Activated CD4-positive, alpha-beta T cell treated with anti-CD3 and anti-CD28 coated beads for 36 hours (primary cell): ENCODE measurements around the gene SCAF11. TPM values are rescaled to one million over a fixed set of nuclear protein-coding genes. Genes with fewer than 3 reads are reported as not detected.
"Not testable (repeated sequence)": the region's sequence is repeated elsewhere in the genome, so short reads cannot be mapped to it uniquely, and the experiment has no call there.

Experiments
- ATAC-seq: fragments of 200-7000 bp; cut with Tn5 transposase; one replicate; pipeline ENCODE4 v1.10.0; 2021; ENCODE audit warnings: mild to moderate bottlenecking, moderate library complexity
- CTCF ChIA-PET: fragments of 350-600 bp; sonication (Branson Sonifier 250); formaldehyde crosslinking; loops from one replicate; lab custom pipeline; 2021; ENCODE audit warnings: antibody characterized with exemption; lab: Charles Lee
- POLR2A ChIA-PET: fragments of 350-600 bp; sonication (Branson Sonifier 250); formaldehyde crosslinking; loops from one replicate; lab custom pipeline; 2021; ENCODE audit warnings: antibody characterized with exemption, inconsistent platforms; lab: Charles Lee
- DNase-seq: peaks from one replicate; pipeline ENCODE4 v3.0.0-alpha.2; 2020
- H3K27ac Mint-ChIP-seq: one replicate; pipeline ENCODE4 v1.8.0; 2021; ENCODE audit warnings: mixed read lengths
- H3K27me3 Mint-ChIP-seq: one replicate; pipeline ENCODE4 v1.8.0; 2021; ENCODE audit warnings: mixed read lengths
- H3K36me3 Mint-ChIP-seq: one replicate; pipeline ENCODE4 v1.8.0; 2021; ENCODE audit warnings: low read depth, mixed read lengths
- H3K4me1 Mint-ChIP-seq: one replicate; pipeline ENCODE4 v1.8.0; 2021; ENCODE audit warnings: mixed read lengths
- H3K4me3 Mint-ChIP-seq: one replicate; pipeline ENCODE4 v1.8.0; 2021; ENCODE audit warnings: mild to moderate bottlenecking, moderate library complexity, mixed read lengths
- H3K9me3 Mint-ChIP-seq: one replicate; pipeline ENCODE4 v1.8.0; 2021; ENCODE audit warnings: low read depth, mixed read lengths
- intact Hi-C, 2 experiments: fragments of 100-400 bp; cut with DNase I in 1 of 2; cut with micrococcal nuclease in 1 of 2; formaldehyde crosslinking; loops; one replicate each; pipeline versions ENCODE4 v1.14.2 to v1.15.1; 2022 to 2024; cut with DNase I, micrococcal nuclease
- total RNA-seq, 2 experiments: library from RNA; stranded (reverse); gene quantifications; one replicate each; pipeline ENCODE4 v1.2.3, GENCODE V29; 2021

Gene SCAF11
- 100 to 1,000 TPM; 132 to 145 TPM for total RNA-seq

GRCh38 chr12:45990468-45991283 is at the start of gene SCAF11:
TSS of gene SCAF11 (minus strand) at chr12:45990574. CDS start at chr12:45964167, 26,407 bp downstream.
- peak within 1 kb of the TSS; percentile 100 for H3K27ac Mint-ChIP-seq
- POLR2A ChIA-PET, result interaction anchor here (0.6 to 2.3 kb wide), 7 partner anchors 226 to 772 kb away, joined by 3 to 8 read pairs (median 4); no protein-coding TSS in a partner anchor

GRCh38 chr12:46037066-46037465 is 46.7 kb upstream of the SCAF11 start:
- CTCF ChIA-PET, H3K36me3 Mint-ChIP-seq: not testable (repeated sequence)

More at GRCh38 chr12:45990468-45991283, at the start of gene SCAF11:
- Mint-ChIP-seq H3K4me3 (peak within 1 kb of the TSS; percentile 93), H3K36me3 (peaks cover 24% of the 10 kb centered on the region), H3K27me3 (no peaks in the 10 kb centered on the region), H3K4me1 (peaks cover 34% of the 10 kb centered on the region), H3K9me3 (no peaks in the 10 kb centered on the region)
- DNase-seq (peak; percentile 100), ATAC-seq (peak; percentile 79)
- intact Hi-C loops, result loop anchor here (1.0 to 10.0 kb wide), 17 partner anchors 82 to 1224 kb away; partner anchors contain the start of genes SLC38A2 (in 2 of the 2) and ARID2 (in 1 of the 2)
- CTCF ChIA-PET, result interaction anchor here (0.6 to 1.8 kb wide), 18 partner anchors 10 to 1320 kb away, joined by 3 to 6 read pairs (median 3); no protein-coding TSS in a partner anchor

GRCh38 chr12:46027172-46027571 is 36.8 kb upstream of the SCAF11 start:
- H3K27me3 Mint-ChIP-seq, result peaks cover 12% of the 10 kb centered on the region
- H3K27ac Mint-ChIP-seq, result no peak overlapping the region
- POLR2A ChIA-PET, result no interaction called here
- DNase-seq, result no peak
- peaks cover 5% of the 10 kb centered on the region for H3K36me3 Mint-ChIP-seq
- no peaks in the 10 kb centered on the region for H3K4me1 Mint-ChIP-seq
- intact Hi-C loops, result no loop called here
- CTCF ChIA-PET, result interaction anchor here (0.6 to 1.0 kb wide), 2 partner anchors 282 to 483 kb away, joined by 3 to 6 read pairs; no protein-coding TSS in a partner anchor
- no peak for ATAC-seq
- peaks cover 26% of the 10 kb centered on the region for H3K9me3 Mint-ChIP-seq
- no peak overlapping the region for H3K4me3 Mint-ChIP-seq

More at GRCh38 chr12:46037066-46037465, 46.7 kb upstream of the SCAF11 start:
- POLR2A ChIA-PET, H3K4me1 Mint-ChIP-seq, H3K4me3 Mint-ChIP-seq, H3K27ac Mint-ChIP-seq, intact Hi-C loops, ATAC-seq, H3K9me3 Mint-ChIP-seq, DNase-seq: not testable (repeated sequence)
- peaks cover 10% of the 10 kb centered on the region for H3K27me3 Mint-ChIP-seq

GRCh38 chr12:46024099-46024498 is 33.7 kb upstream of the SCAF11 start:
- ChIA-PET POLR2A (no interaction called here), CTCF (interaction anchor here (0.6 to 0.9 kb wide), 2 partner anchors 110 to 1469 kb away, joined by 3 to 4 read pairs; no protein-coding TSS in a partner anchor)
- no peak for DNase-seq
- Mint-ChIP-seq H3K36me3 (peaks cover 7% of the 10 kb centered on the region), H3K9me3 (peaks cover 29% of the 10 kb centered on the region), H3K4me1 (no peaks in the 10 kb centered on the region), H3K4me3 (no peak overlapping the region), H3K27me3 (peaks cover 8% of the 10 kb centered on the region), H3K27ac (no peak overlapping the region)
- no peak for ATAC-seq
- intact Hi-C loops, result no loop called here

GRCh38 chr12:46020768-46021167 is 30.4 kb upstream of the SCAF11 start:
- H3K4me1 Mint-ChIP-seq, result no peaks in the 10 kb centered on the region
- no peak for ATAC-seq
- no peak overlapping the region for H3K4me3 Mint-ChIP-seq
- DNase-seq, result no peak
- peaks cover 14% of the 10 kb centered on the region for H3K9me3 Mint-ChIP-seq
- H3K27ac Mint-ChIP-seq, result no peak overlapping the region
- H3K27me3 Mint-ChIP-seq, result peaks cover 5% of the 10 kb centered on the region
- CTCF ChIA-PET, result interaction anchor here (0.6 kb wide), 1 partner anchor 74 kb away, joined by 4 read pairs; no protein-coding TSS in a partner anchor
- POLR2A ChIA-PET, result no interaction called here
- H3K36me3 Mint-ChIP-seq, result peaks cover 2% of the 10 kb centered on the region
- intact Hi-C loops, result no loop called here

GRCh38 chr12:46018712-46019111 is 28.3 kb upstream of the SCAF11 start:
- ATAC-seq, H3K36me3 Mint-ChIP-seq, H3K27ac Mint-ChIP-seq, H3K27me3 Mint-ChIP-seq, H3K4me3 Mint-ChIP-seq, H3K9me3 Mint-ChIP-seq, POLR2A ChIA-PET, DNase-seq, H3K4me1 Mint-ChIP-seq, CTCF ChIA-PET, intact Hi-C loops: not testable (repeated sequence)

- H3K4me3 Mint-ChIP-seq, H3K27me3 Mint-ChIP-seq, CTCF ChIA-PET: not testable (repeated sequence)
Observed at GRCh38 chr12:46017866-46018375, 27.5 kb upstream of the SCAF11 start.

GRCh38 chr12:46005823-46006222 is 15.4 kb upstream of the SCAF11 start:
- no peaks in the 10 kb centered on the region for H3K36me3 Mint-ChIP-seq
- intact Hi-C loops, result loop anchor here in 1 of 2 experiments (2.0 to 5.0 kb wide), 2 partner anchors 243 to 459 kb away; no protein-coding TSS in a partner anchor
- no peak for DNase-seq
- H3K4me3 Mint-ChIP-seq, result no peak overlapping the region
- POLR2A ChIA-PET, result no interaction called here
- ATAC-seq, result no peak
- H3K4me1 Mint-ChIP-seq, result no peaks in the 10 kb centered on the region
- H3K27ac Mint-ChIP-seq, result no peak overlapping the region
- CTCF ChIA-PET, result interaction anchor here (0.7 kb wide), 1 partner anchor 1494 kb away, joined by 3 read pairs; no protein-coding TSS in a partner anchor
- no peaks in the 10 kb centered on the region for H3K27me3 Mint-ChIP-seq
- no peaks in the 10 kb centered on the region for H3K9me3 Mint-ChIP-seq

More at GRCh38 chr12:46017866-46018375, 27.5 kb upstream of the SCAF11 start:
- POLR2A ChIA-PET, H3K9me3 Mint-ChIP-seq, DNase-seq, H3K36me3 Mint-ChIP-seq, intact Hi-C loops, H3K27ac Mint-ChIP-seq, H3K4me1 Mint-ChIP-seq, ATAC-seq: not testable (repeated sequence)

GRCh38 chr12:46005151-46005797 is 14.9 kb upstream of the SCAF11 start:
- no peaks in the 10 kb centered on the region for H3K4me1 Mint-ChIP-seq
- H3K36me3 Mint-ChIP-seq, result no peaks in the 10 kb centered on the region
- DNase-seq, result no peak
- H3K9me3 Mint-ChIP-seq, result no peaks in the 10 kb centered on the region
- ATAC-seq, result no peak
- H3K4me3 Mint-ChIP-seq, result no peak overlapping the region
- intact Hi-C loops, result loop anchor here in 1 of 2 experiments (2.0 to 5.0 kb wide), 2 partner anchors 242 to 458 kb away; no protein-coding TSS in a partner anchor
- CTCF ChIA-PET, result interaction anchor here (0.7 to 0.9 kb wide), 2 partner anchors 461 to 1495 kb away, joined by 3 to 4 read pairs; no protein-coding TSS in a partner anchor
- POLR2A ChIA-PET, result no interaction called here
- no peak overlapping the region for H3K27ac Mint-ChIP-seq
- no peaks in the 10 kb centered on the region for H3K27me3 Mint-ChIP-seq

- H3K27me3 Mint-ChIP-seq, result no peaks in the 10 kb centered on the region
Observed at GRCh38 chr12:46004715-46005114, 14.3 kb upstream of the SCAF11 start.

GRCh38 chr12:46000076-46000475 is 9.7 kb upstream of the SCAF11 start:
- POLR2A ChIA-PET, H3K36me3 Mint-ChIP-seq, H3K27ac Mint-ChIP-seq, CTCF ChIA-PET, H3K4me1 Mint-ChIP-seq, H3K9me3 Mint-ChIP-seq, DNase-seq, ATAC-seq, intact Hi-C loops, H3K4me3 Mint-ChIP-seq, H3K27me3 Mint-ChIP-seq: not testable (repeated sequence)

More at GRCh38 chr12:46004715-46005114, 14.3 kb upstream of the SCAF11 start:
- ATAC-seq (no peak), DNase-seq (no peak)
- Mint-ChIP-seq H3K9me3 (no peaks in the 10 kb centered on the region), H3K27ac (no peak overlapping the region), H3K36me3 (no peaks in the 10 kb centered on the region), H3K4me3 (no peak overlapping the region), H3K4me1 (no peaks in the 10 kb centered on the region)
- CTCF ChIA-PET, result interaction anchor here (0.9 kb wide), 1 partner anchor 461 kb away, joined by 4 read pairs; no protein-coding TSS in a partner anchor
- POLR2A ChIA-PET, result no interaction called here
- intact Hi-C loops, result loop anchor here in 1 of 2 experiments (2.0 to 5.0 kb wide), 2 partner anchors 242 to 457 kb away; no protein-coding TSS in a partner anchor
